HG03175 (cell line): ENCODE data around the gene KDM1A.
A peak's percentile ranks its signal among the peaks of the same experiment; 100 is the strongest.
"Not testable (repeated sequence)": the region's sequence is repeated elsewhere in the genome, so short reads cannot be mapped to it uniquely, and the experiment has no call there.

Source experiments
- ATAC-seq: cut with Tn5 transposase; IDR thresholded peaks from one replicate; pipeline ENCODE4 v1.9.1; 2021; ENCODE audit warnings: mild to moderate bottlenecking, moderate library complexity; ENCODE audit not compliant: unreplicated experiment

KDM1A gene

GRCh38 chr1:23019094-23019862 is at the start of gene KDM1A:
KDM1A (plus strand) TSS chr1:23019468; CDS start chr1:23019597, 129 bp downstream.
- peak; percentile 94 for ATAC-seq

DNA sequence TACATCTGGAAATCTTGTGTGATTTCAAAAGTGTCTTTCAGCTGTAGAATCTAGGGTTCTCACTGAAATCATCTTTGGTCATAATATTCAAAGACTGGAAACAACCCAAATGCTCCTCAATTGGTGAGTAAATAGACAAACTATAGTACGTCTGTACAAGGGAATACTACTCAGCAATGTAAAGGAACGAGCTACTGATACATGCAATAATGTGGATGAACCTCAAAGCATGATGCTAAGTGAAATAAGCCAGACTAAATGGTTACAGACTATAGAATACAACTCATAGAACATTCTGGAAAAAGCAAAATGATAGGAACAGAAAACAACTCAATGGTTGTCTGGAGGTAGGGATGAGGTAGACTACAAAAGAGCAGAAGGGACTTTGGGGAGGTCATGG is 49.2 kb upstream of the KDM1A start:
- ATAC-seq, result no peak

DNA sequence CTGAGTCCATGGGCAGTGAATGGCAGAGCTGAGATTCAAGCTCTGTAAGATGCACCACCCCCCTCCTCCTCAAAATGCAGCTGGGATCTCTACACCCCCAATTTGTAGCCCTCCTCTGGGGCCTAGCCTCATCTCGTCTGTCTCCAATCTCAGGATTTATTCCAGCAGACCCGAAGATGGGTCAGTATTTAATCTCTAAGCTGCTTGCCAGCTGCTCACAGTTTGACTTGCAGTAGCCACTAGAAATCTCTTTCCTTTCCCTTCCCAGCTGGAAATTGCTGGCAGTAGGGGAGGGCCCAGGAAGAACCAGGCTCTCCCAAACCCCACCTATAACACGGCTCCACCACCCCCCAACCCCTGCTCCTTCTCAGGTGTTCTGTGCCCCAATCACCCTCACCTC is 48.1 kb upstream of the KDM1A start:
- ATAC-seq, result no peak

DNA sequence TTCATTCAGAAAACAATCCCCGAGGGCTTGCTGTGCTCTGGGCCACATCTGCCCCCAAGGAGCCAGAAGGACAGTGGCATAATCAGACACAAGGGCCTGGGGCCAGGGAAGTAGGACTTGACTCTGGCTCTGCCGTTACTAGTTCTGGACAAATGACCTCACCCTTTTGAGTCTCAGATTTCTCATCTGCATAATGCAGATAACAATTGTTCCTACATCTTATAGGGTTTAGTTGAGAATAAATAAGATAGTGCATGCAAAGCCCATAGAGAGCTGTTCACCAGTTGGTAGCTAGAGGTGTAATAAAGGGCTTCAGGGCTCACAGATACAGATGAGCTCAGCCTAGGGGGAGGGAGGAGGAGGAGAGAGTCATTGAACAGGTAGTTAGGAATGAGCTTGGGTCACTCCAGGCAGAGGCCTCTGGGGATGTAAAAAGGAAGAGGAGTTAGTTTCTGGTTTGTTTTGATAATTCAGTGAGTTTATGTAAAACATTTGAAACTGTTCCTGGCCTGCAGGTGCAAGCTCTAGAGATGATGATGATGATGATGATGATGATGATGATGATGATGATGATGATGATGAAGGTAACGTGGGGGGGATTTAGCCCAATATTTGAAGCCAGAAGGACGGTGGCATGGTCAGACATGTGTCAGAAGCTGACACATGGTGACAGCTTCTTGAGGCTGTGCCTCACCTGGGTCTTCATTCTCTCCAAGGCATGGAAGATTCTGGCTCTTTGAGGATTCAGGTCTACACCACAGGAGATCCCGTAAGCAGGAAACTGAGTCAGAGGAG is 47.5 kb upstream of the KDM1A start:
- no peak for ATAC-seq

GRCh38 chr1:22972760-22973159 is 46.5 kb upstream of the KDM1A start, which contains the start of gene LACTBL1:
LACTBL1 (minus strand) TSS chr1:22972866; CDS start chr1:22972316, 550 bp downstream.
- no peak for ATAC-seq

DNA sequence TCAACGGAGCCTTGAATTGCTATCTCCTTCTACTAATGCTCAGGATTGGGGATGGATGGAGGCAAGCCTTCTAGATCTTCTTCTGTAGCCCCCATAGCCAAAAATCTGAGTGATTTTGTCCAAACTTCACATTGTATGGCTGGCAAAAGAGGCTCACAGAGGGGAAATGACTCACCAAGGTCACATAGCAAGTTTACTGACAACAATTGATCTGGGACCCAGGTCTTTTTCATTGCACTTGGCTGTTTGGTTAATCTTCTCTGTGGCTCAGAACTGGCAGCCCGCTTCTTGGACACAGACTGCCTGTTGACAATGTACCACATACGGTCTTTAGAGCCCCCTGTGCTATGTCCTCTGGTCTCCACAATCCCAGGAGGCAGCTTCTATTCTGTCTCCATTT is 43.6 kb upstream of the KDM1A start:
- ATAC-seq, result no peak

GRCh38 chr1:22976127-22976460 is 43.2 kb upstream of the KDM1A start:
- ATAC-seq, result no peak

- peak; percentile 70 for ATAC-seq
Measured at GRCh38 chr1:22976461-22977243, 42.6 kb upstream of the KDM1A start.

DNA sequence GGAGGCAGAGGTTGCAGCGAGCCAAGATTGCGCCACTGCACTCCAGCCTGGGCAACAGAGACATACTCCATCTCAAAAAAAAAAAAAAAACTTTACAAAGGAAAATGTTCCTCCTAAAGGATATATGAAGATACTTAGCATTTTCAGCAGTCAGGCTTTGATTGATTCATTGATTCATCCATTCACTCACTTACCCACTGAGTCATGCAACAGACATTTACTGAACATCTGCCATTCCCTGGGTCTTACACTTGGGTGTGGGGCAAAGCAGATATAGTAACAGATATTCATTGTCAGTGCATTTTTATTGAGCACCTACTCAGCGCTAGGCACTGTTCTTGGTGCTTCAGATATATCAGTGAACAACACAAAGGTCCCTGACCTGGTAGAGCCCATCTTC is 41.0 kb upstream of the KDM1A start:
- no peak for ATAC-seq

DNA sequence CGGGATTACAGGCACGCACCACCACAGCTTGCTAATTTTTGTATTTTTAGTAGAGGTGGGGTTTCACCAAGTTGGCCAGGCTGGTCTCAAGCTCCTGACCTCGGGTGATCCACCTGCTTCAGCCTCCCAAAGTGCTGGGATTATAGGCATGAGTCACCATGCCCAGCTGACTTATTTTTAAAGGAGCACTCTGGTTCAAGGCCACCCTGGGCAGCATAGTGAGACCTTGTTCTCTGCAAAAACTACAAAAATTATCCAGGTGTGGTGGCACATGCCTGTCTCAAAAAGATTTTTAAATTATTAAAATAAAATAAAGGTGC is 38.8 kb upstream of the KDM1A start:
- not testable (repeated sequence) for ATAC-seq

DNA sequence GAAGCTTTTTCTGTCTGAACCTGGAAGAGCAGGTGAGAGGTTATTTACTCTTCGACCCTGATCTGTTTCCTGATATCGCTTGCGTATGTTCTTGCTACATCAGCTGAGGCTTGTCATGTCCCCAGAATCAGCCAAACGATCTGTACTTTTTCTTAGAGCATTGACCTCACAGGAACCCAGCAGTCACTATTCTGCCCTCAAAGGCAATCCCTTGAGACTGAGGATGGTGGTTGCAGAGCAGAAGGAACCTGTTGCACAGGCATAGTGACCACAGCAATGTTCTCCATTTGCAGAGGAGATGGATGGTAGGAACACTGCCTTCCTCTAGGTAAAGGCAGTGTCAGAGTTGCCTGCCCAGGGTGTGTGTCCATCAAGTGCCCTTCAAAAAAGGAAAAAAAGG is 35.3 kb upstream of the KDM1A start:
- ATAC-seq, result no peak

- not testable (repeated sequence) for ATAC-seq
Measured at GRCh38 chr1:22992384-22992783, 26.9 kb upstream of the KDM1A start.

DNA sequence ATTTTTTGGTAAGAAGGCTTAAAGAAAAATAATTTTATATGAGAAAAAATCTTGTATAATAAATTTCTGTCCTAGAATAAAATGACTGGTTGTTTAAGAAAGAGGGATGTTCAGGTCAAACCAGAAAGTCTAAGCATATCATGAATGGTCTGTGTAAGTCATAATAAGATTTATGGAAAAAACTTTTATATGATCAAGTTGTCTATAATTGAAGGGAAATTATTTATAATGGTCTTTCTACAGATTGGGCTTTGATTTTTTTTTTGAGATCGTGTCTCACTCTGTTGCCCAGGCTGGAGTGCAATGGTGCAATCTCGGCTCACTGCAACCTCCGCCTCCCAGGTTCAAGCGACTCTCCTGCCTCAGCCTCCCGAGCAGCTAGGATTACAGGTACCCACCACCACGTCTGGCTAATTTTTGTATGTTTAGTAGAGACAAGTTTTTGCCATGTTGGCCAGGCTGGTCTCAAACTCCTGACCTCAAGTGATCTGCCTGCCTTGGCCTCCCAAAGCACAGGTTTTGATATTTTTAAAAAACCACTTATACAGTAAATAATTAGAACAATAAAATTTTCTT is 26.0 kb upstream of the KDM1A start:
- ATAC-seq, result not testable (repeated sequence)

GRCh38 chr1:22995774-22996173 is 23.5 kb upstream of the KDM1A start:
- no peak for ATAC-seq

GRCh38 chr1:22997528-22997927 is 21.7 kb upstream of the KDM1A start:
- not testable (repeated sequence) for ATAC-seq

DNA sequence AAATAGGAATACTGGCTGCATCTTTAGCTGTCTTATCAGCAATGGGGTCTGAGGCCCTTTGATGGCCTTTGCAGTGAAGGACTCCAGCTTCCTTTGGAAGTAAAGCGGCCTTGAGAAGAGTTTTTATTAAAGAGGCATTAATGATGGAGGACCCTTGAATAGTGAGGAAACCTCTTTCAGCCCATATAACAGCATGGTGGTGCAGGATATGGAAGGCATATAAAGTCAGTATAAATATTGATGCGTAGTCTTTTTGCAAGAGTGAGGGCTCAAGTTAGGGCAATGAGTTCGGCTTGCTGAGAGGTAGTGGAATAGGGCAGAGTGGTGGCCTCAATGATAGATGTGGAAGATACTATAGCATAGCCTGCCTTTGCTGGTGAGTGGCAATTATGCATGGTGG is 19.1 kb upstream of the KDM1A start:
- not testable (repeated sequence) for ATAC-seq

DNA sequence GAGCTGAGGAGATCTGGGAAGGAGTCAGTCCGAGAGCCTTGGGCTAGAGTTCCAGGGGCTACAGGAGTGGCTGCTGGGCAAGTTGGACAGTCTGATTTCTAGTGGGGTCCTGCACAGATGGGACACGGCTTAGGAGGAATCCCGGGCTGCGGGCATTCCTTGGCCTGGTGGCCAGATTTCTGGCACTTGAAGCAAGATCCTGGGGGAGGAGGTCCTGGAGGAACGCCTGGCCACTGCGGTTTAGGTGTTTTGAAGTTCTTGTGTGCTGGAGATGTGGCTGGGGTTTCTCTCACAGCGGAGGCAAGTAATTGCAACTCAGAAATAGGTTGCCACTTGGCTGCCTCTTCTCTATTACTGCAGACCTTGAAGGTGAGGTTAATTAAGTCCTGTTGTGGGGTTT is 17.1 kb upstream of the KDM1A start:
- not testable (repeated sequence) for ATAC-seq

DNA sequence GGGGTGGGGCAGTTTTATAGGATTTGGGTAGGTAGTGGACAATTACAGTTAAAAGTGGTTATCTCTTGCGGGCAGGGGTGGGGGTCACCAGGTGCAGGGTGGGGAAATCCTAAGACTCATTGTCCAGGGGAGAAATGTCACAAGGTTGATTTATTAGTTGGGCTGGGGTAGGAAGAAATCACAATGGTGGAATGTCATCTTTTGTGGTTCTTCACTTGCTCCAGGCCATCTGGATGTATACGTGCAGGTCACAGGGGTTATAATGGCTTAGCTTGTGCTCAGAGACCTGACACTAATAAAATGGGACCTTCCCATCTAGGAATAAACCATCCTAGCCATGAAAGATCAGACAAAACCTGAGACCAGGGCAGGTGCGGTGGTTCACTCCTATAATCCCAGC is 15.2 kb upstream of the KDM1A start:
- ATAC-seq, result no peak

DNA sequence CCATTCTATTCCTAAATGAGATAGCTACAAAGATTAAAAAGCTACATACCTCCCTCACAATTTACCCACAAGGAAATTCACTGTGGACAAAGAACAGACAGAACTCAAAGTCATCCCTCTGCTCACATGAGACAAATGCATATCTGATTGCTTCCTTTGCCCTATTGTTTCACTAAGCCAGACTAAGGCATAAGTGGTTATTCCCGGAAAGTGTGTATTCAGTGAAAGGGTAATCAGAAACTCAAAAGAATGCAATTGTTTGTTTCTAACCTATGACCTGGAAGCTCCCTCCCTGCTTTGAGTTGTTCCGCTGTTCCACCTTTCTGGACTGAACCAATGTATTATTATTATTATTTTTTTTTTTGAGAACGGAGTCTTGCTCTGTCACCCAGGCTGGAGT is 14.5 kb upstream of the KDM1A start:
- ATAC-seq, result not testable (repeated sequence)

DNA sequence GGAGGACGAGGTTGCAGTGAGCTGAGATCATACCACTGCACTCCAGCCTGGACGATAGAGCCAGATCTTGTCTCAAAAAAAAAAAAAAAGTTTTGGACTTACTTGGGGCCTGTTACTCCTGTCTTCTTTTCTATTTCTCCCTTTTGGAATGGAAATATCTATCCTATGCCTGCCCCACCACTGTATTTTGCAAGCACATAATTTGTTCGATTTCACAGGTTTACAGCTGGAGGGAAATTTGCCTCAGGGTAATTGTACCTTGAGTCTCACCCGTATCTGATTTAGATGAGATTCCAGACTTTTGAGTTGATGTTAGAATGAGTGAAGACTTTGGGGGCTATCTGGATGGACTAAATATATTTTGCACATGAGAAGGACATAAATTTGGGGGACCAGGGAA is 12.2 kb upstream of the KDM1A start:
- no peak for ATAC-seq

DNA sequence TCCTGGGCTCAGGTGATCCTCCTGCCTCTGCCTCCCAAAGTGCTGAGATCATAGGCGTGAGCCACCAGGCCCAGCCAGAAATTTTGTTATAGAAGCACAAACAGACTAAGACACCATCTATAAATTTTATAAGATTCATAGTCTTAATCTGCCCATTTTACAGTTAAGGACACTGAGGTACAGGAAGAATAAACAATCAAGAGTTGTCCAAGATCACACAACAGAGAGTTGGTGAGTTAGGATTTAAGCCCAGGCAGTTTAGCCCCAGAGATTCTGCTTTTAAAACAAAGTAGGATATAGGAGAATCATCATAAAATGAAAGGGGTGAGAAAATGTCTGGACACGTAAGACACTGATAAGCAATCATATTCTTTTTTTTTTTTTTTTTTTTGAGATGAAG is 10.4 kb upstream of the KDM1A start:
- ATAC-seq, result no peak
